GM12878 (cell line): Measurements from ENCODE around the gene CPT1C. TPM values are rescaled to one million over a fixed set of nuclear protein-coding genes. Genes with fewer than 3 reads are reported as not detected.

ENCODE experiments used
- ESRRA ChIP-seq: IDR thresholded peaks from 2 replicates; pipeline ENCODE4 v1.6.1; 2012; ENCODE audit warnings: mild to moderate bottlenecking, low read length, improper control_type of control experiment
- RAD21 ChIP-seq: IDR thresholded peaks from 2 replicates; pipeline ENCODE4 v1.6.1; 2011; ENCODE audit warnings: mild to moderate bottlenecking, low read depth, low read length, moderate library complexity; ENCODE audit not compliant: insufficient read depth
- RB1 ChIP-seq: fragments of 450-650 bp; formaldehyde crosslinking; IDR thresholded peaks from 2 replicates; pipeline ENCODE4 v1.6.1; 2017; ENCODE audit warnings: mild to moderate bottlenecking, borderline replicate concordance
- SMARCA5 ChIP-seq: fragments of 450-650 bp; IDR thresholded peaks from 2 replicates; pipeline ENCODE4 v1.6.1; 2017; ENCODE audit warnings: mild to moderate bottlenecking
- SMC3 ChIP-seq: IDR thresholded peaks from 2 replicates; pipeline ENCODE4 v1.6.1; 2011; ENCODE audit warnings: low read length, improper control_type of control experiment, borderline replicate concordance
- SRF ChIP-seq, 2 experiments: IDR thresholded peaks; 2 replicates each; pipeline ENCODE4 v1.6.1; 2011; ENCODE audit warnings: low read depth in 2 of 2, low read length in 2 of 2, mild to moderate bottlenecking in 1 of 2, moderate library complexity in 1 of 2
- ZNF274 ChIP-seq: IDR thresholded peaks from one replicate; pipeline ENCODE4 v1.8.0; 2011; ENCODE audit not compliant: insufficient read length, insufficient read depth
- polyA plus RNA-seq, 11 experiments: library from polyadenylated mRNA; depleted of rRNA in 4 of 11; unstranded in 6 of 11; stranded (reverse) in 5 of 11; fragments of >200 nt; fragmentation: Nextera tagmentation in 4 of 11; fragmentation: Illumina TruSeq in 1 of 11; extraction: Ambion mirVana in 4 of 11; extraction: Trizol in 1 of 11; gene quantifications; 1 replicate in 1 of 11; 2 replicates in 10 of 11; pipeline versions ENCODE4 v1.2.1 to v1.2.3, GENCODE V29; 2011 to 2016; ENCODE audit warnings: inconsistent platforms in 2 of 11, missing spikeins in 2 of 11, low read depth in 1 of 11
- total RNA-seq, 4 experiments: library from RNA; depleted of rRNA in 3 of 4; stranded (reverse); fragments of >200 nt in 3 of 4; fragmentation: Illumina TruSeq in 1 of 4; extraction: Trizol in 1 of 4; gene quantifications; 2 replicates each; pipeline versions ENCODE4 v1.2.1 to v1.2.3, GENCODE V29; 2013 to 2021
- TF ChIP-seq, protein P1 (sequence below), 3 experiments: IDR thresholded peaks in 2 of 3; conservative IDR thresholded peaks in 1 of 3; 2 replicates each; pipeline ENCODE4 v1.5.1; 2011; ENCODE audit warnings: low read depth in 3 of 3, low read length in 3 of 3, mild to moderate bottlenecking in 3 of 3, control low read depth in 2 of 3, moderate library complexity in 2 of 3, inconsistent platforms in 1 of 3, mixed read lengths in 1 of 3; ENCODE audit not compliant: control insufficient read depth in 2 of 3, insufficient read depth in 1 of 3; ENCODE audit errors: extremely low read depth in 1 of 3
- TF ChIP-seq, protein P2 (sequence below): fragments of 450-650 bp; conservative IDR thresholded peaks from 2 replicates; pipeline ENCODE4 v1.6.1; 2017; ENCODE audit warnings: mild to moderate bottlenecking, moderate library complexity
- TF ChIP-seq, protein P3 (sequence below): fragments of 450-650 bp; IDR thresholded peaks from 2 replicates; pipeline ENCODE4 v1.6.1; 2017; ENCODE audit warnings: mild to moderate bottlenecking, moderate library complexity

The CPT1C gene
- total and polyA plus RNA-seq, 10 of the 15 experiments (the other 5 are each of a cell fraction or from before 2014, with no cell fraction given): 0.04 to 0.56 (median 0.21) TPM; not detected in 3

DNA sequence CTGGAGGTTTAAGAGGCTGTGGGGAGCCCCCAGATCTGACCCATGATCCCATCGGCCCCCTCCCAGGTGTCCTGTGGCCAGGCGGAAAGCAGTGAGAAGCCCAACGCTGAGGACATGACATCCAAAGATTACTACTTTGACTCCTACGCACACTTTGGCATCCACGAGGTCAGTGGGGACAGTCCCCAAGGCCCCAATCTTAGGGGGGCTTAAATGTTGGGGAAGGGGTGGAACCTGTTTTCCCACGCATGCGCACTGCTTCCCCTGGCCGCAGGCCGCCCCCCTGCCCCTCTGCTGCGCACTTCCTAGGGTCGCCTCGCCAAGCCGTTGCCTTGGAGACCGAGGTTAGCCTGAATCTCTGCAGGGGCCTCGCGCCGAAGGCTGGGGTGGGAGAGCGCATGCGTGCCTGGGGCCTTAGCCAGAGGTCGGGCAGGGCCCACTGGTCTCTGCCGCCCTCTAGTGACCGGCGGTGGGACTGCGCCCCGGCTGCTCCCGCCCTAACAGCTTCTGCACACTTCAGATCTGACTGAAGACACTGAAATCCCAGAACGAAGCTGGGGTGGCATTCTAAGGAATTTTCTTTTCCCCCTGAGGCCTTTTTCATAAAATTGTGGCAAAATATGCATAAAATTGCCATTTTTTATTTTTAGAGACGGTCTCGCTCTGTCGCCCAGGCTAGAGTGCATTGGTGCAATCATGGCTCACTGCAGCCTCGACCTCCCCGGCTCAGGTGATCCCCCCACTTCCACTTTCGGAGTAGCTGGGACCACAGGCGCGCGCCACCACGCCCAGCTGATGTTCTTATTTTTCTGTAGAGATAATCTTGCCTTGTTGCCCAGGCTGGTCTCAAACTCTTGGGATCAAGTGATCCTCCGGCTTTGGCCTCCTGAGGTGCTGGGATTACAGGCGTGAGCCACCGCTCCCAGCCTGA, 10.2 kb upstream of the CPT1C start (continued):
- TF ChIP-seq, protein P1, sequence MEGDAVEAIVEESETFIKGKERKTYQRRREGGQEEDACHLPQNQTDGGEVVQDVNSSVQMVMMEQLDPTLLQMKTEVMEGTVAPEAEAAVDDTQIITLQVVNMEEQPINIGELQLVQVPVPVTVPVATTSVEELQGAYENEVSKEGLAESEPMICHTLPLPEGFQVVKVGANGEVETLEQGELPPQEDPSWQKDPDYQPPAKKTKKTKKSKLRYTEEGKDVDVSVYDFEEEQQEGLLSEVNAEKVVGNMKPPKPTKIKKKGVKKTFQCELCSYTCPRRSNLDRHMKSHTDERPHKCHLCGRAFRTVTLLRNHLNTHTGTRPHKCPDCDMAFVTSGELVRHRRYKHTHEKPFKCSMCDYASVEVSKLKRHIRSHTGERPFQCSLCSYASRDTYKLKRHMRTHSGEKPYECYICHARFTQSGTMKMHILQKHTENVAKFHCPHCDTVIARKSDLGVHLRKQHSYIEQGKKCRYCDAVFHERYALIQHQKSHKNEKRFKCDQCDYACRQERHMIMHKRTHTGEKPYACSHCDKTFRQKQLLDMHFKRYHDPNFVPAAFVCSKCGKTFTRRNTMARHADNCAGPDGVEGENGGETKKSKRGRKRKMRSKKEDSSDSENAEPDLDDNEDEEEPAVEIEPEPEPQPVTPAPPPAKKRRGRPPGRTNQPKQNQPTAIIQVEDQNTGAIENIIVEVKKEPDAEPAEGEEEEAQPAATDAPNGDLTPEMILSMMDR (IDR thresholded peaks at IDR 0.05 in 2 of 3, conservative IDR thresholded peaks at IDR 0.05 in 1 of 3; ENCODE audit: control insufficient read depth in 2 of 3, extremely low read depth in 1 of 3, insufficient read depth in 1 of 3, low read depth in 3 of 3, low read length in 3 of 3): peak; percentile 99 to 100 (median 100); a peak in 5 of 6 replicates
- TF ChIP-seq ZNF274: no peak
- TF ChIP-seq ESRRA: no peak
- peak; percentile 98 for TF ChIP-seq RB1
- TF ChIP-seq SRF (IDR thresholded peaks at IDR 0.05; ENCODE audit: low read depth in 2 of 2, low read length in 2 of 2): no peak
- TF ChIP-seq SMC3: peak; percentile 51; the same call in 1 of the 2 replicates
- TF ChIP-seq, protein P2, sequence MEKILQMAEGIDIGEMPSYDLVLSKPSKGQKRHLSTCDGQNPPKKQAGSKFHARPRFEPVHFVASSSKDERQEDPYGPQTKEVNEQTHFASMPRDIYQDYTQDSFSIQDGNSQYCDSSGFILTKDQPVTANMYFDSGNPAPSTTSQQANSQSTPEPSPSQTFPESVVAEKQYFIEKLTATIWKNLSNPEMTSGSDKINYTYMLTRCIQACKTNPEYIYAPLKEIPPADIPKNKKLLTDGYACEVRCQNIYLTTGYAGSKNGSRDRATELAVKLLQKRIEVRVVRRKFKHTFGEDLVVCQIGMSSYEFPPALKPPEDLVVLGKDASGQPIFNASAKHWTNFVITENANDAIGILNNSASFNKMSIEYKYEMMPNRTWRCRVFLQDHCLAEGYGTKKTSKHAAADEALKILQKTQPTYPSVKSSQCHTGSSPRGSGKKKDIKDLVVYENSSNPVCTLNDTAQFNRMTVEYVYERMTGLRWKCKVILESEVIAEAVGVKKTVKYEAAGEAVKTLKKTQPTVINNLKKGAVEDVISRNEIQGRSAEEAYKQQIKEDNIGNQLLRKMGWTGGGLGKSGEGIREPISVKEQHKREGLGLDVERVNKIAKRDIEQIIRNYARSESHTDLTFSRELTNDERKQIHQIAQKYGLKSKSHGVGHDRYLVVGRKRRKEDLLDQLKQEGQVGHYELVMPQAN: 0 out of 2 replicates have a peak, but pooled peaks have one; percentile 14
- TF ChIP-seq SMARCA5: peak; percentile 71
- TF ChIP-seq RAD21: peak; percentile 76
- TF ChIP-seq, protein P3, sequence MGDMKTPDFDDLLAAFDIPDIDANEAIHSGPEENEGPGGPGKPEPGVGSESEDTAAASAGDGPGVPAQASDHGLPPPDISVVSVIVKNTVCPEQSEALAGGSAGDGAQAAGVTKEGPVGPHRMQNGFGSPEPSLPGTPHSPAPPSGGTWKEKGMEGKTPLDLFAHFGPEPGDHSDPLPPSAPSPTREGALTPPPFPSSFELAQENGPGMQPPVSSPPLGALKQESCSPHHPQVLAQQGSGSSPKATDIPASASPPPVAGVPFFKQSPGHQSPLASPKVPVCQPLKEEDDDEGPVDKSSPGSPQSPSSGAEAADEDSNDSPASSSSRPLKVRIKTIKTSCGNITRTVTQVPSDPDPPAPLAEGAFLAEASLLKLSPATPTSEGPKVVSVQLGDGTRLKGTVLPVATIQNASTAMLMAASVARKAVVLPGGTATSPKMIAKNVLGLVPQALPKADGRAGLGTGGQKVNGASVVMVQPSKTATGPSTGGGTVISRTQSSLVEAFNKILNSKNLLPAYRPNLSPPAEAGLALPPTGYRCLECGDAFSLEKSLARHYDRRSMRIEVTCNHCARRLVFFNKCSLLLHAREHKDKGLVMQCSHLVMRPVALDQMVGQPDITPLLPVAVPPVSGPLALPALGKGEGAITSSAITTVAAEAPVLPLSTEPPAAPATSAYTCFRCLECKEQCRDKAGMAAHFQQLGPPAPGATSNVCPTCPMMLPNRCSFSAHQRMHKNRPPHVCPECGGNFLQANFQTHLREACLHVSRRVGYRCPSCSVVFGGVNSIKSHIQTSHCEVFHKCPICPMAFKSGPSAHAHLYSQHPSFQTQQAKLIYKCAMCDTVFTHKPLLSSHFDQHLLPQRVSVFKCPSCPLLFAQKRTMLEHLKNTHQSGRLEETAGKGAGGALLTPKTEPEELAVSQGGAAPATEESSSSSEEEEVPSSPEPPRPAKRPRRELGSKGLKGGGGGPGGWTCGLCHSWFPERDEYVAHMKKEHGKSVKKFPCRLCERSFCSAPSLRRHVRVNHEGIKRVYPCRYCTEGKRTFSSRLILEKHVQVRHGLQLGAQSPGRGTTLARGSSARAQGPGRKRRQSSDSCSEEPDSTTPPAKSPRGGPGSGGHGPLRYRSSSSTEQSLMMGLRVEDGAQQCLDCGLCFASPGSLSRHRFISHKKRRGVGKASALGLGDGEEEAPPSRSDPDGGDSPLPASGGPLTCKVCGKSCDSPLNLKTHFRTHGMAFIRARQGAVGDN: peak; percentile 30; the same call in 1 of the 2 replicates
- TF ChIP-seq, all 136 proteins: peak for 24
